CD4-positive, alpha-beta T cell treated with Interleukin-15 for 1 hour (primary cell): Measurements from ENCODE around the gene REM1.
"Not testable (repeated sequence)": the region's sequence is repeated elsewhere in the genome, so short reads cannot be mapped to it uniquely, and the experiment has no call there.

Source experiments
- DNase-seq: peaks from one replicate; pipeline ENCODE4 v3.0.0-alpha.2; 2020

REM1 gene

GRCh38 chr20:31474758-31475427, at the start of gene REM1, which contains the start of gene DEFB124:
TSS of gene REM1 (plus strand) at chr20:31475288. CDS start at chr20:31476446, 1,158 bp downstream.
TSS of gene DEFB124 (minus strand) at chr20:31475127. CDS start at chr20:31473013, 2,114 bp downstream.
- no peak for DNase-seq

GRCh38 chr20:31425797-31426196, 49.3 kb upstream of the REM1 start:
- DNase-seq: no peak

- DNase-seq: not testable (repeated sequence)
Measured at GRCh38 chr20:31426891-31427551, 48.1 kb upstream of the REM1 start.

- not testable (repeated sequence) for DNase-seq
Measured at GRCh38 chr20:31427576-31427975, 47.5 kb upstream of the REM1 start.

GRCh38 chr20:31430568-31431115, 44.4 kb upstream of the REM1 start:
- no peak for DNase-seq

- DNase-seq: no peak
Measured at GRCh38 chr20:31440012-31440659, 35.0 kb upstream of the REM1 start, which contains the start of gene DEFB123. TSS of gene DEFB123 (plus strand) at chr20:31440632. CDS start at chr20:31440699, 67 bp downstream.

- DNase-seq: no peak
Measured at GRCh38 chr20:31446084-31446819, 28.8 kb upstream of the REM1 start.

- no peak for DNase-seq
Measured at GRCh38 chr20:31449511-31450414, 25.3 kb upstream of the REM1 start.

- no peak for DNase-seq
Measured at GRCh38 chr20:31452575-31452974, 22.5 kb upstream of the REM1 start.

GRCh38 chr20:31454361-31454760, 20.7 kb upstream of the REM1 start:
- no peak for DNase-seq

- not testable (repeated sequence) for DNase-seq
Measured at GRCh38 chr20:31470946-31471345, 4.1 kb upstream of the REM1 start.

GRCh38 chr20:31472395-31473330, 2.4 kb upstream of the REM1 start:
- no peak for DNase-seq

- DNase-seq: no peak
Measured at GRCh38 chr20:31473331-31474096, 1.6 kb upstream of the REM1 start.

GRCh38 chr20:31474097-31474436, 1.0 kb upstream of the REM1 start:
- DNase-seq: no peak

- DNase-seq: no peak
Measured at GRCh38 chr20:31475472-31476293, 595 bp downstream of the REM1 start.

- no peak for DNase-seq
Measured at GRCh38 chr20:31476294-31476585, 1.2 kb downstream of the REM1 start.

- DNase-seq: no peak
Measured at GRCh38 chr20:31476643-31477215, 1.6 kb downstream of the REM1 start.

- no peak for DNase-seq
Measured at GRCh38 chr20:31484001-31484400, 8.9 kb downstream of the REM1 start.
